DMS79 treated with DMSO at 0.1 percent for 48 hours (cell line): ENCODE results near the gene ADIPOQ.
"Not testable (repeated sequence)": the region's sequence is repeated elsewhere in the genome, so short reads cannot be mapped to it uniquely, and the experiment has no call there.

Experiments used
- DNase-seq: peaks from one replicate; lab custom pipeline; 2025; lab: John Stamatoyannopoulos, UW

ADIPOQ gene

DNA sequence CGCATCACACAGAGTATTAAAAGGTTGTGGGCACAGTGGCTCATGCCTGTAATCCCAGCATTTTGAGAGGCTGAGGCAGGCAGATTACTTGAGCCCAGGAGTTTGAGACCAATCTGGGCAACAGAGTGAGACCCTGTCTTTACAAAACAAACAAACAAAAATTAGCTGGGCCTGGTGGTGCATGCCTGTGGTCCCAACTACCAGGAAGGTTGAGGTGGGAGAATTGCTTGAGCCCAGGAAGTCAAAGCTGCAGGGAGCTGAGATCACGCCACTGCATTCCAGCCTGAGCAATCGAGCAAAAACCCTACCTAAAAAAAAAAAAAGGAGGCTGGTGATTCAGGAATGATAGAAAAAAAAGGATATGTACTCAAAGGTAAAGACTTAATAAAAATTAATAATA is 59.6 kb downstream of the ADIPOQ start:
- DNase-seq, result no peak

DNA sequence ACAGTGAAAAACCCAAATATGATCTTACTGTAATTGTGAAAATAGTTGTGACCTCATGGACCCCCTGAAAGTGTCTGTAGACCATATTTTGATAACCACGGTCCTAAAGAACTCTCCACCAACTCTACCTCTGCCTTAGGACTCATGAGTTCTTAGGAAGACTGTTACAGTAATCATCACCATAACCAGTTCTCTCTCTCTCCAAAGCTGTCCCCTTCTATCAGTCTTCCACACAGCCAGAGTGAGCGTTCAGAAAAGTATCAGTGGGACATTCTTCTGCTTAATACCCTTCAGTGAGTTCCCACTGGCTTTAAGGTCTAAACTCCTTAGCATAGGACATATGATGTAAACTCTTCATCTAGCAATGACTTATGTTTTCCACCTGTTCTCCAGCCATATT is 60.2 kb downstream of the ADIPOQ start:
- no peak for DNase-seq

DNA sequence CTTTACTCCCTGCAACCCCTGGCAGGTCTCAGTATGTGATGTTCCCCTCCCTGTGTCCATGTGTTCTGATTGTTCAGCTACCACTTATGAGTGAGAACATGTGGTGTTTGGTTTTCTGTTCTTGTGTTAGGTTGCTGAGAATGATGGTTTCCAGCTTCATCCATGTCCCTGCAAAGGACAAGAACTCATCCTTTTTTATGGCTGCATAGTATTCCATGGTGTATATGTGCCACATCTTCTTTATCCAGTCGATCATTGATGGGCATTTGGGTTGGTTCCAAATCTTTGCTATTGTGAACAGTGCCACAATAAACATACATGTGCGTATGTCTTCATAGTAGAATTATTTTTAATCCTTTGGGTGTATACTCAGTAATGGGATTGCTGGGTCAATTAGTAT is 61.2 kb downstream of the ADIPOQ start:
- not testable (repeated sequence) for DNase-seq

DNA sequence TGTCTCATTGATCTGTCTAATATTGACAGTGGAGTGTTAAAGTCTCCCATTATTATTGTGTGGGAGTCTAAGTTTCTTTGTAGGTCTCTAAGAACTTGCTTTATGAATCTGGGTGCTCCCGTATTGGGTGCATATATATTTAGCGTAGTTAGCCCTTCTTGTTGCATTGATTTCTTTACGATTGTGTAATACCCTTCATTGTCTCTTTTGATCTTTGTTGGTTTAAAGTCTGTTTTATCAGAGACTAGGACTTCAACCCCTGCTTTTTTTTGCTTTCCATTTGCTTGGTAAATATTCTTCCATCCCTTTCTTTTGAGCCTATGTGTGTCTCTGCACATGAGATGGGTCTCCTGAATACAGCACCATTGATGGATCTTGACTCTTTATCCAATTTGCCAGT is 64.6 kb downstream of the ADIPOQ start:
- not testable (repeated sequence) for DNase-seq
